Measurements from ENCODE around the gene C17orf114.

The C17orf114 gene

DNA sequence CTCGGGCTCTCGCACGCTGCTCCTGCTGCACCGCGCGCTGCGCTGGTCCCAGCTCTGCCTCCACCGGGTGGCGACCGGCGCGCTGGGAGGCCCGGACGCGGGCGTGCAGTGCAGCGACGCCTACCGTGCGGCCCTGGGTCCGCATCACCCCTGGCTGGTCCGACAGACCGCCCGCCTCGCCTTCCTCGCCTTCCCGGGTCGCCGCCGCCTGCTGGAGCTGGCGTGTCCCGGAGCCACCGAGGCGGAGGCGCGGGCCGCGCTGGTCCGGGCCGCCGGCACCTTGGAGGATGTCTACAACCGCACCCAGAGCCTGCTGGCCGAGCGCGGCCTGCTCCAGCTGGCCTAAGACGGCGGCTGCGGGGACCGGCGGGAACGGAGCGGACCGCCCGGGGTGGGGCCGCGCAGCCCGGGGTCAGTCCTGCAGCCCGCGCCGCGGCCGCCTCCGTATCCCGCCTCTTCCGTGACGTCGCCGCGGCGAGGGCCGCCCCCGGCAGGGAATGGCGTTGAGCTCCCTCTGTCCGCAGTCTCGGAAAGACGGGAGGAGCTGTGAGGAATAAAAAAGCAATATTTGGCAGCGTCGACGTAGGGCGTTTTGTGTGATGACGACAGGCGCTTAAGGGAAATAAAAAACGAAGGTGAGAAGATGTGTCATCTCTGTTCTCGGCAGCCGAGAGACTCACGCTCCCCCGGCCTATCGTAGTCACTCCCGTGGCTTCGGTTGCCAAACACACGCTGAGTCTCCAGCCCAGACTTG lies 12.0 kb downstream of the C17orf114 start (continued):
- TF ChIP-seq ZNF672 (CRISPR knock-in tag; IDR thresholded peaks at IDR 0.05) (peak; percentile 81; the same call in 1 of the 2 replicates), CERS6 (CRISPR knock-in tag; IDR thresholded peaks at IDR 0.05) (no peak), KDM5B (CRISPR knock-in tag; IDR thresholded peaks at IDR 0.05; ENCODE audit: borderline replicate concordance) (0 out of 2 replicates have a peak, but pooled peaks have one; percentile 19), SMC3 (IDR thresholded peaks at IDR 0.05; ENCODE audit: low read length) (peak; percentile 26; the same call in 1 of the 2 replicates), BCLAF1 (IDR thresholded peaks at IDR 0.05) (no peak), AHR (CRISPR knock-in tag; IDR thresholded peaks at IDR 0.05) (no peak; the same call in 1 of the 2 replicates), KDM4B (CRISPR knock-in tag; IDR thresholded peaks at IDR 0.05) (no peak), KDM3A (CRISPR knock-in tag; IDR thresholded peaks at IDR 0.05; ENCODE audit: low read depth) (no peak; the same call in 1 of the 2 replicates), CENPT (CRISPR knock-in tag; IDR thresholded peaks at IDR 0.05; ENCODE audit: low read depth) (no peak), KLF16 (CRISPR knock-in tag; IDR thresholded peaks at IDR 0.05) (no peak; a peak in 1 of 4 replicates), ZNF354B (CRISPR knock-in tag; IDR thresholded peaks at IDR 0.05) (peak; percentile 45; the same call in 1 of the 2 replicates), ZSCAN31 (CRISPR knock-in tag; IDR thresholded peaks at IDR 0.05; ENCODE audit: low read depth) (peak; percentile 89), JUNB (CRISPR knock-in tag; IDR thresholded peaks at IDR 0.05; ENCODE audit: borderline replicate concordance) (no peak), ZNF7 (CRISPR knock-in tag; IDR thresholded peaks at IDR 0.05) (no peak), YEATS4 (CRISPR knock-in tag; IDR thresholded peaks at IDR 0.05; ENCODE audit: borderline replicate concordance) (peak; percentile 80), ARNTL (CRISPR knock-in tag; IDR thresholded peaks at IDR 0.05) (no peak), ZNF619 (CRISPR knock-in tag; IDR thresholded peaks at IDR 0.05) (no peak)
- TF ChIP-seq, protein P1, sequence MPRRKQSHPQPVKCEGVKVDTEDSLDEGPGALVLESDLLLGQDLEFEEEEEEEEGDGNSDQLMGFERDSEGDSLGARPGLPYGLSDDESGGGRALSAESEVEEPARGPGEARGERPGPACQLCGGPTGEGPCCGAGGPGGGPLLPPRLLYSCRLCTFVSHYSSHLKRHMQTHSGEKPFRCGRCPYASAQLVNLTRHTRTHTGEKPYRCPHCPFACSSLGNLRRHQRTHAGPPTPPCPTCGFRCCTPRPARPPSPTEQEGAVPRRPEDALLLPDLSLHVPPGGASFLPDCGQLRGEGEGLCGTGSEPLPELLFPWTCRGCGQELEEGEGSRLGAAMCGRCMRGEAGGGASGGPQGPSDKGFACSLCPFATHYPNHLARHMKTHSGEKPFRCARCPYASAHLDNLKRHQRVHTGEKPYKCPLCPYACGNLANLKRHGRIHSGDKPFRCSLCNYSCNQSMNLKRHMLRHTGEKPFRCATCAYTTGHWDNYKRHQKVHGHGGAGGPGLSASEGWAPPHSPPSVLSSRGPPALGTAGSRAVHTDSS (CRISPR knock-in tag; conservative IDR thresholded peaks at IDR 0.05), result no peak
- TF ChIP-seq, protein P2, sequence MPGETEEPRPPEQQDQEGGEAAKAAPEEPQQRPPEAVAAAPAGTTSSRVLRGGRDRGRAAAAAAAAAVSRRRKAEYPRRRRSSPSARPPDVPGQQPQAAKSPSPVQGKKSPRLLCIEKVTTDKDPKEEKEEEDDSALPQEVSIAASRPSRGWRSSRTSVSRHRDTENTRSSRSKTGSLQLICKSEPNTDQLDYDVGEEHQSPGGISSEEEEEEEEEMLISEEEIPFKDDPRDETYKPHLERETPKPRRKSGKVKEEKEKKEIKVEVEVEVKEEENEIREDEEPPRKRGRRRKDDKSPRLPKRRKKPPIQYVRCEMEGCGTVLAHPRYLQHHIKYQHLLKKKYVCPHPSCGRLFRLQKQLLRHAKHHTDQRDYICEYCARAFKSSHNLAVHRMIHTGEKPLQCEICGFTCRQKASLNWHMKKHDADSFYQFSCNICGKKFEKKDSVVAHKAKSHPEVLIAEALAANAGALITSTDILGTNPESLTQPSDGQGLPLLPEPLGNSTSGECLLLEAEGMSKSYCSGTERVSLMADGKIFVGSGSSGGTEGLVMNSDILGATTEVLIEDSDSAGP (CRISPR knock-in tag; IDR thresholded peaks at IDR 0.05; ENCODE audit: borderline replicate concordance), result peak; percentile 84
- TF ChIP-seq, protein P3, sequence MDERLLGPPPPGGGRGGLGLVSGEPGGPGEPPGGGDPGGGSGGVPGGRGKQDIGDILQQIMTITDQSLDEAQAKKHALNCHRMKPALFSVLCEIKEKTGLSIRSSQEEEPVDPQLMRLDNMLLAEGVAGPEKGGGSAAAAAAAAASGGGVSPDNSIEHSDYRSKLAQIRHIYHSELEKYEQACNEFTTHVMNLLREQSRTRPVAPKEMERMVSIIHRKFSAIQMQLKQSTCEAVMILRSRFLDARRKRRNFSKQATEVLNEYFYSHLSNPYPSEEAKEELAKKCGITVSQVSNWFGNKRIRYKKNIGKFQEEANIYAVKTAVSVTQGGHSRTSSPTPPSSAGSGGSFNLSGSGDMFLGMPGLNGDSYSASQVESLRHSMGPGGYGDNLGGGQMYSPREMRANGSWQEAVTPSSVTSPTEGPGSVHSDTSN (CRISPR knock-in tag; IDR thresholded peaks at IDR 0.05), result no peak
